SK-N-SH (cell line): ENCODE results near the gene FAIM2. TPM values are rescaled to one million over a fixed set of nuclear protein-coding genes. Genes with fewer than 3 reads are reported as not detected.

ENCODE experiments used
- CTCF ChIA-PET: fragments of 300-600, 350-600 bp; formaldehyde crosslinking; extraction: SDS; loops from one replicate; lab custom pipeline; 2021; lab: Yijun Ruan, JAX
- POLR2A ChIA-PET: fragments of 350-600 bp; sonication (Branson Sonifier 250); formaldehyde crosslinking; extraction: SDS; loops from one replicate; lab custom pipeline; 2020; ENCODE audit warnings: antibody characterized with exemption, inconsistent platforms; lab: Yijun Ruan, JAX
- DNase-seq: peaks from one replicate; pipeline ENCODE4 v3.0.0; 2012
- H2AFZ ChIP-seq: fragments of 200-600 bp; sonication (generic); 2 replicates; pipeline ENCODE4 v1.8.1; 2016; ENCODE audit warnings: antibody characterized with exemption, mild to moderate bottlenecking, low read depth
- H3F3A ChIP-seq: fragments of 200-600 bp; sonication (generic); replicated peaks from 2 replicates; pipeline ENCODE3; 2016; ENCODE audit warnings: antibody characterized with exemption, mild to moderate bottlenecking; ENCODE audit not compliant: insufficient read depth
- H3K27ac ChIP-seq, 2 experiments: fragments of 200-500 bp in 1 of 2; fragments of 200-600 bp in 1 of 2; sonication (Bioruptor generic) in 1 of 2; sonication (generic), shearing (Covaris generic) in 1 of 2; 2 replicates each; pipeline versions ENCODE4 v1.5.1 to v1.6.1; 2014 to 2016; ENCODE audit warnings: low read depth in 2 of 2, inconsistent platforms in 1 of 2, low read length in 1 of 2, mild to moderate bottlenecking in 1 of 2, mixed read lengths in 1 of 2
- H3K27me3 ChIP-seq: fragments of 200-600 bp; sonication (generic), shearing (Covaris generic); 2 replicates; pipeline ENCODE4 v1.6.1; 2016; ENCODE audit warnings: mixed run types; ENCODE audit not compliant: insufficient read depth
- H3K36me3 ChIP-seq, 2 experiments: fragments of 200-500 bp in 1 of 2; fragments of 200-600 bp in 1 of 2; sonication (Bioruptor generic) in 1 of 2; sonication (generic) in 1 of 2; replicated peaks in 1 of 2; 2 replicates each; pipeline versions ENCODE3 to v1.5.1; 2014 to 2016; ENCODE audit warnings: low read length in 1 of 2, mild to moderate bottlenecking in 1 of 2; ENCODE audit not compliant: insufficient read depth in 2 of 2, control insufficient read depth in 1 of 2
- H3K4me1 ChIP-seq, 2 experiments: fragments of 200-500 bp in 1 of 2; fragments of 200-600 bp in 1 of 2; sonication (Bioruptor generic) in 1 of 2; sonication (generic), shearing (Covaris generic) in 1 of 2; 2 replicates each; pipeline versions ENCODE4 v1.5.1 to v1.6.1; 2014 to 2016; ENCODE audit warnings: low read depth in 1 of 2, low read length in 1 of 2, mixed run types in 1 of 2; ENCODE audit not compliant: insufficient read depth in 2 of 2, control insufficient read depth in 1 of 2
- H3K4me2 ChIP-seq: fragments of 200-600 bp; sonication (generic), shearing (Covaris generic); 2 replicates; pipeline ENCODE4 v1.6.1; 2017; ENCODE audit warnings: mixed run types
- H3K4me3 ChIP-seq, 2 experiments: fragments of 200-500 bp in 1 of 2; fragments of 200-600 bp in 1 of 2; sonication (Bioruptor generic) in 1 of 2; sonication (generic), shearing (Covaris generic) in 1 of 2; 2 replicates each; pipeline versions ENCODE4 v1.5.1 to v1.8.1; 2014 to 2016; ENCODE audit warnings: low read depth in 2 of 2, inconsistent platforms in 1 of 2, low read length in 1 of 2, mild to moderate bottlenecking in 1 of 2, mixed read lengths in 1 of 2, moderate library complexity in 1 of 2
- H3K79me2 ChIP-seq: fragments of 200-600 bp; sonication (generic); 2 replicates; pipeline ENCODE4 v1.8.1; 2017; ENCODE audit warnings: mild to moderate bottlenecking; ENCODE audit not compliant: insufficient read depth
- H3K9ac ChIP-seq: fragments of 200-600 bp; sonication (generic); 2 replicates; pipeline ENCODE4 v1.6.1; 2017; ENCODE audit warnings: mixed run types
- H3K9me2 ChIP-seq: fragments of 200-600 bp; sonication (generic); 2 replicates; pipeline ENCODE4 v1.6.1; 2017; ENCODE audit warnings: mixed run types
- H3K9me3 ChIP-seq: fragments of 200-600 bp; sonication (generic); 2 replicates; pipeline ENCODE4 v1.6.1; 2017; ENCODE audit warnings: mixed run types, mild to moderate bottlenecking, moderate library complexity
- H4K20me1 ChIP-seq: fragments of 200-600 bp; sonication (generic); 2 replicates; pipeline ENCODE4 v1.6.1; 2017; ENCODE audit warnings: mild to moderate bottlenecking, mixed run types; ENCODE audit not compliant: insufficient read depth
- CHD2 ChIP-seq: fragments of 150-350 bp; IDR thresholded peaks from 2 replicates; pipeline ENCODE4 v1.6.1; 2018; ENCODE audit warnings: low read length; ENCODE audit not compliant: partially characterized antibody
- CTCF ChIP-seq: fragments of 200-600 bp; sonication (generic); IDR thresholded peaks from 2 replicates; pipeline ENCODE4 v1.6.1; 2017; ENCODE audit warnings: antibody characterized with exemption, mild to moderate bottlenecking, moderate library complexity
- ELF1 ChIP-seq: IDR thresholded peaks from 2 replicates; pipeline ENCODE4 v1.4.0; 2012
- EP300 ChIP-seq, 2 experiments: IDR thresholded peaks; 2 replicates each; pipeline versions ENCODE4 v1.4.0 to v1.6.1; 2012; ENCODE audit warnings: borderline replicate concordance in 1 of 2, low read depth in 1 of 2, low read length in 1 of 2
- FOSL2 ChIP-seq: IDR thresholded peaks from 2 replicates; pipeline ENCODE4 v1.4.0; 2012; ENCODE audit warnings: low read depth, mild to moderate bottlenecking, moderate library complexity, borderline replicate concordance
- FOXJ3 ChIP-seq: sonication (generic); formaldehyde crosslinking; IDR thresholded peaks from 2 replicates; pipeline ENCODE4 v1.5.1; 2020; ENCODE audit warnings: mild to moderate bottlenecking, missing genetic modification reagents
- FOXM1 ChIP-seq: IDR thresholded peaks from 2 replicates; pipeline ENCODE4 v1.4.0; 2012; ENCODE audit warnings: low read depth, mild to moderate bottlenecking
- MEF2A ChIP-seq: IDR thresholded peaks from 2 replicates; pipeline ENCODE4 v1.4.0; 2012; ENCODE audit warnings: low read depth, borderline replicate concordance
- MXI1 ChIP-seq: IDR thresholded peaks from 2 replicates; pipeline ENCODE4 v1.6.1; 2012; ENCODE audit warnings: mild to moderate bottlenecking, low read depth, low read length, improper control_type of control experiment
- NFIC ChIP-seq: IDR thresholded peaks from 2 replicates; pipeline ENCODE4 v1.4.0; 2012; ENCODE audit warnings: borderline replicate concordance
- RCOR1 ChIP-seq: fragments of 150-350 bp; IDR thresholded peaks from 2 replicates; pipeline ENCODE4 v1.6.1; 2017; ENCODE audit warnings: antibody characterized with exemption, low read length
- RXRA ChIP-seq: IDR thresholded peaks from 2 replicates; pipeline ENCODE4 v1.4.0; 2012; ENCODE audit warnings: low read depth, mild to moderate bottlenecking, borderline replicate concordance
- SIN3A ChIP-seq: IDR thresholded peaks from 2 replicates; pipeline ENCODE4 v1.6.1; 2012; ENCODE audit warnings: low read depth, mild to moderate bottlenecking, low read length, moderate library complexity, borderline replicate concordance
- TAF1 ChIP-seq: IDR thresholded peaks from 2 replicates; pipeline ENCODE4 v1.6.1; 2012; ENCODE audit warnings: low read depth, mild to moderate bottlenecking, low read length, moderate library complexity, borderline replicate concordance
- USF2 ChIP-seq: fragments of 150-350 bp; IDR thresholded peaks from 2 replicates; pipeline ENCODE4 v1.6.1; 2017; ENCODE audit warnings: antibody characterized with exemption, low read length, low read depth, borderline replicate concordance
- YY1 ChIP-seq: IDR thresholded peaks from 2 replicates; pipeline ENCODE4 v1.4.0; 2012; ENCODE audit warnings: low read depth, mild to moderate bottlenecking
- ZBTB33 ChIP-seq: IDR thresholded peaks from 2 replicates; pipeline ENCODE4 v1.4.0; 2012; ENCODE audit warnings: low read depth, borderline replicate concordance
- WGBS: methylation state at CpG from one replicate; pipeline ENCODE4 v1.1.6; 2017; ENCODE audit warnings: low lambda C conversion rate; 5-methylcytosine and 5-hydroxymethylcytosine counted together
- polyA plus RNA-seq, 3 experiments: library from polyadenylated mRNA; depleted of rRNA; stranded (reverse); fragments of >200 nt; gene quantifications; 2 replicates each; pipeline ENCODE4 v1.2.3, GENCODE V29; 2012

The FAIM2 gene
- polyA plus RNA-seq, 1 of the 3 experiments (the other 2 are of a cell fraction), result 11.3 TPM

GRCh38 chr12:49824895-49825294 is 78.8 kb downstream of the FAIM2 start:
- POLR2A ChIA-PET, result no interaction called here
- Histone ChIP-seq H2AFZ (no peak overlapping the region), H3K4me2 (peak overlapping the region; percentile 27; the same call in 1 of the 2 replicates), H4K20me1 (peaks cover 67% of the 10 kb centered on the region), H3K4me3 (peak overlapping the region in 1 of 2 experiments; percentile 17; a peak in 1 of 4 replicates), H3K79me2 (peaks cover 75% of the 10 kb centered on the region), H3K9me2 (no peaks in the 10 kb centered on the region), H3K9me3 (no peaks in the 10 kb centered on the region), H3K27ac (no peak overlapping the region), H3K27me3 (no peaks in the 10 kb centered on the region), H3K9ac (no peak overlapping the region), H3K36me3 (peaks cover 7 to 12% of the 10 kb centered on the region in 2 experiments), H3F3A (peaks cover 4% of the 10 kb centered on the region), H3K4me1 (peaks cover 15 to 31% of the 10 kb centered on the region in 2 experiments; a peak in 3 of 4 replicates)
- TF ChIP-seq CTCF, result no peak
- TF ChIP-seq USF2, result no peak
- TF ChIP-seq CHD2, result no peak
- TF ChIP-seq FOSL2, result no peak
- no peak for TF ChIP-seq FOXM1
- TF ChIP-seq SIN3A, result no peak
- no peak for TF ChIP-seq NFIC
- no peak for TF ChIP-seq MXI1
- TF ChIP-seq TAF1, result no peak
- TF ChIP-seq EP300 (IDR thresholded peaks at IDR 0.05; ENCODE audit: borderline replicate concordance in 1 of 2, low read depth in 1 of 2, low read length in 1 of 2), result no peak
- TF ChIP-seq MEF2A, result no peak
- no peak for TF ChIP-seq RCOR1
- no peak for TF ChIP-seq FOXJ3 (CRISPR knock-in tag)
- TF ChIP-seq ELF1, result no peak
- TF ChIP-seq ZBTB33, result no peak
- no peak for TF ChIP-seq RXRA
- TF ChIP-seq YY1, result no peak
- CTCF ChIA-PET, result interaction anchor here (1.4 to 7.5 kb wide), 3 partner anchors 14 to 48 kb away, joined by 3 to 51 read pairs (median 4); no protein-coding TSS in a partner anchor
- DNase-seq, result no peak
- WGBS, result 79% methylated on average over 4 of the region's 4 CpGs
